AG09309 (cell line): ENCODE data around the gene TSHZ3.

ENCODE experiments used
- DNase-seq: peaks from one replicate; pipeline ENCODE4 v3.0.0-alpha.2; 2010; ENCODE audit warnings: low read depth
- H3K4me3 ChIP-seq: 2 replicates; pipeline ENCODE4 v1.5.1; 2011; ENCODE audit warnings: mild to moderate bottlenecking, low read depth, low read length, moderate library complexity; ENCODE audit not compliant: control insufficient read depth
- TF ChIP-seq, protein P1 (sequence below): IDR thresholded peaks from 2 replicates; pipeline ENCODE4 v1.5.1; 2011; ENCODE audit warnings: mild to moderate bottlenecking, low read depth, low read length, inconsistent platforms; ENCODE audit not compliant: insufficient read depth, control insufficient read depth; ENCODE audit errors: missing control alignments

Gene TSHZ3

DNA sequence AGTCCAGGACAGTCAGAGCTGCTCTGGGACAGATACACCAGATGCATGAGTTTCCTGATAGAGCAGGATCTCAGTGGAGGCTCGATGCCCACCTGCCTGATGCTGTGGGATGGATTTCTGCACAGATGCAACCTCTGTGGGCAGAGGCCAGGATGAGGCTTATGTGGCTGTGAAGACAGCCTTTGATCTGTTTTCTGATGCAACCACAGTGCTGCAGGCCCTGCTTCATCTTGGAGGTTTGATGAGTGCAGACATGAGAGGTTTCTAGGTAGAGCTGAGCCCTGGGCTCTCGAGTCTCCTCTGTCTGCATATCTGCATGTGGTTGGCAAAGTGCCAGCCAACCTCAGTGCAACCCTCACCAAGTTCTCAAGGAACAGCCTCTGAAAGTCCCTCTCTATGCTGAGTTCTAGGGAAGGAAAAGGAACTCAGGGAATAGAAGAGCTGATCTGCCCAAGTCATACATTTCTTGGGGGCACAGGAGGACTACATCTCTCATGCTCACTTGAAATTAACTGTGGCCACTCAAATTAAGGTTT lies 23.1 kb upstream of the TSHZ3 start:
- TF ChIP-seq, protein P1, sequence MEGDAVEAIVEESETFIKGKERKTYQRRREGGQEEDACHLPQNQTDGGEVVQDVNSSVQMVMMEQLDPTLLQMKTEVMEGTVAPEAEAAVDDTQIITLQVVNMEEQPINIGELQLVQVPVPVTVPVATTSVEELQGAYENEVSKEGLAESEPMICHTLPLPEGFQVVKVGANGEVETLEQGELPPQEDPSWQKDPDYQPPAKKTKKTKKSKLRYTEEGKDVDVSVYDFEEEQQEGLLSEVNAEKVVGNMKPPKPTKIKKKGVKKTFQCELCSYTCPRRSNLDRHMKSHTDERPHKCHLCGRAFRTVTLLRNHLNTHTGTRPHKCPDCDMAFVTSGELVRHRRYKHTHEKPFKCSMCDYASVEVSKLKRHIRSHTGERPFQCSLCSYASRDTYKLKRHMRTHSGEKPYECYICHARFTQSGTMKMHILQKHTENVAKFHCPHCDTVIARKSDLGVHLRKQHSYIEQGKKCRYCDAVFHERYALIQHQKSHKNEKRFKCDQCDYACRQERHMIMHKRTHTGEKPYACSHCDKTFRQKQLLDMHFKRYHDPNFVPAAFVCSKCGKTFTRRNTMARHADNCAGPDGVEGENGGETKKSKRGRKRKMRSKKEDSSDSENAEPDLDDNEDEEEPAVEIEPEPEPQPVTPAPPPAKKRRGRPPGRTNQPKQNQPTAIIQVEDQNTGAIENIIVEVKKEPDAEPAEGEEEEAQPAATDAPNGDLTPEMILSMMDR: no peak
- no peak overlapping the region for H3K4me3 ChIP-seq
- no peak for DNase-seq

DNA sequence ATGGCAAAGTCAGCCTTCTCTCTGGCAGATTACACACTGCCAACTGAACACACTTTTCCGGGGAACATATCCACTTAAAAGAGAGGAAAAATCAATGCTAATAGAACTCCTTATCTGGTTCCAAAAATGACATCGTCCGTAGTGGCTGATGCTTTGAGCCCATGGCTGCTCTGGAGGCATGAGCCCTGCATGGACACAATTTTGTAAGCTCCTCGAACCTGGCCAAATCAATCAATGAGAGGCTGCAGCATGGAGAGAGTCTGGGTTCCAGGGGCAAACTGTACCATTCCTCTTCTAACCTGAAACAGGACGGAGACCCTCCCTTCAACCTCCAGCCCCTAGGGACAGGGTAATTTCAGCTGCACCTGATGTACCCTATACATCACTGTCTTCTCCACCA lies 21.0 kb upstream of the TSHZ3 start:
- no peak overlapping the region for H3K4me3 ChIP-seq
- DNase-seq: no peak
- TF ChIP-seq, protein P1: no peak

DNA sequence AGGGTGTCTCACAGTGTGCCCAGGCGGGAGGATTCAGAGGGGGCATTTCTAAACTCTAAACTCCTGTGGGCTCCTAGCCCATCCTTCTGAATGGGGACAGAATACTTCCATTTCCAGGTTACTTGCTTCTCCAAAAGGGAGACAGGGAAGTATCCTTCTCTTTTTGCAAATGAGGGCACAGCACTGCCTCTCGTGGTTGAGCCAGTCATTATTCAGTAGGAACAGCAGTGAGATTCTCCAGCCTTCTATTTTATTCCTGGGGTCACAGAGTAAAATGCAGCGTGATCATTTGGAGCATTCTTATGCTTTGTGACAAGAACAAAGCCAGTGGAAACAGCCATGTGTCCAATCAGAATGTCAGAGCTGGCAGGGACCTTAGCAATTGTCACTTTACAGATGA lies 15.7 kb upstream of the TSHZ3 start:
- TF ChIP-seq, protein P1: no peak
- no peak overlapping the region for H3K4me3 ChIP-seq
- DNase-seq: no peak

DNA sequence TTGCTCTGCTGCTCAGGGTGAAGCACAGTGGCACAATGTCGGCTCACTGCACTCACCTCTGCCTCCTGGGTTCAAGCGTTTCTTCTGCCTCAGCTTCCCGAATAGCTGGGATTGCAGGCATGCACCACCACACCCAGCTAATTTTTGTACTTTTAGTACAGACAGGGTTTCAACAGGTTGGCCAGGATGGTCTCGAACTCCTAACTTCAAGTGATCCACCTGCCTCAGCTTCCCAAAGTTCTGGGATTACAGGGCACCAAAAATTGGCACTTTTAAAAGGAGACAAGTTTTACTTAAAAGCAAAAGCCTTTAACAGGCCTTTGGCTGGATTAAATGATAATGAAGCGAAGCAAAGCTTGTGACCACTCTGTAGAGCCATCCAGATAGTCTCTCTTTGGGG lies 12.5 kb upstream of the TSHZ3 start:
- TF ChIP-seq, protein P1: no peak
- DNase-seq: no peak
- no peak overlapping the region for H3K4me3 ChIP-seq

DNA sequence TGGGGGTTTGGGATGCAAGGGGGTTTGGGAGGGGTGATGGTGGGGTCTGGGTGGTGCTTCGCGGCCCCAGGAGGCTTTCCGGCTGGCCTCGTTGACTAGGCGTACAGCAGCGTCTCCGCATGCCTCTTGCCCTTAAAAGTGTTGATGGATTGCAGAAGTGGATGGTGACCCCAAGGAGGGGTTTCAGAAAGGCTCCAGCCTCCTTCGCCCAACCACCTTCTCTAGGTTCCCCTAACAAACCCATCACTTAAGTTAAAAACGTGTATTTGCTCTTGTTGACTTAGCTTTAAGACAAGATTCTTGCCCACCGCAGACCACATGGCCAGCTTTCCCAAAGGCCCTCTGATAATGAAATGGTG lies 8.1 kb upstream of the TSHZ3 start:
- no peak overlapping the region for H3K4me3 ChIP-seq
- DNase-seq: no peak

DNA sequence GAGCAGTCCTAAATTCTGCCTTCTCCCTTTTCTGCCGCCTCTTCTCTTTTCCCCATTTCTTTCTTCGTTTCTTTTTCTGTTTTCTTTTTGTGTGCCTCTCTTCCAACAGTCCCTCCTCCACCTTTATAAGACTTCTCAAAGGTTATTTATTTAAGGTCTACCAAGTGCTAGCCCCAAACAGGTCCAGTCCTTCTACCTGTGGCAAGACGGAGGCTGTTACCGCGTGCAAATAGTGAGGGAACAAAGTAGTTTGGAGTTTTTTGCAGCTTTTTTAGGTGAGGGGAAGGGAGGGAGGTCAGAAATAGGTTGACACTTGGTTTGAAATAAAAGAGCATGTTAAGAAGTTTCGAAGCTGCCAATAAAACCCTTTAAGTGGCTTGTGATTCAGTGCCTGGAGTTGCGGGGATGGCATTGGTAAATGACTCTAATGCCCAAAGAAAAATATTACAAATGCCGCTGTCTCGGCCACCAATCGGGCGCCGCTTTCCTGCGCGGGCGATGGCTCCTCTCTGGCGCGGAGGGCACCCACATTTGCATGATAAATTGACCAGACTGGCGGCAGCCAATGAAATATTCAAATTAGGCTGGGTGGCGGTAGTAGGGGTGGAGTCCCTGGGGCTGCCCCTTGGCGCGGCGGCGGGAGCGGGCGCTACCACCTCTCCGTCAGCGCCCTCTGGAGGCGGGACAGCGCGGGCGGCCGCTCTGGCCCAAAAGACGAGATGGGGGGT lies 7.5 kb upstream of the TSHZ3 start:
- H3K4me3 ChIP-seq: no peak overlapping the region; the same call in 1 of the 2 replicates
- DNase-seq: no peak
- TF ChIP-seq, protein P1: peak; percentile 40

More for the DNA sequence above, 8.1 kb upstream of the TSHZ3 start:
- TF ChIP-seq, protein P1: no peak
